Neural crest cell (in vitro differentiated cells): ENCODE data around the gene FLRT1. TPM values are rescaled to one million over a fixed set of nuclear protein-coding genes. Genes with fewer than 3 reads are reported as not detected.

Experiments
- DNase-seq: peaks from one replicate; pipeline ENCODE4 v3.0.0; 2021; ENCODE audit warnings: low read depth, mixed read lengths, low spot score
- H3K27ac Mint-ChIP-seq: one replicate; pipeline ENCODE4 v1.8.0; 2021; ENCODE audit warnings: mild to moderate bottlenecking, mixed read lengths; ENCODE audit not compliant: unreplicated experiment
- H3K27me3 Mint-ChIP-seq: 2 replicates; pipeline ENCODE4 v1.8.0; 2021; ENCODE audit warnings: low read depth, mild to moderate bottlenecking, mixed read lengths
- H3K36me3 Mint-ChIP-seq: 2 replicates; pipeline ENCODE4 v1.8.0; 2021; ENCODE audit warnings: low read depth, mild to moderate bottlenecking, mixed read lengths
- H3K4me1 Mint-ChIP-seq: 2 replicates; pipeline ENCODE4 v1.8.0; 2021; ENCODE audit warnings: mixed read lengths
- H3K4me3 Mint-ChIP-seq: one replicate; pipeline ENCODE4 v1.8.0; 2021; ENCODE audit warnings: mild to moderate bottlenecking, mixed read lengths
- H3K9me3 Mint-ChIP-seq: 2 replicates; pipeline ENCODE4 v1.8.0; 2021; ENCODE audit warnings: mixed read lengths
- CTCF ChIP-seq: fragments of 200-600 bp; sonication (generic); conservative IDR thresholded peaks from 2 replicates; pipeline ENCODE4 v1.5.0; 2021; ENCODE audit warnings: antibody characterized with exemption, mild to moderate bottlenecking
- total RNA-seq: library from RNA; stranded (reverse); gene quantifications from 2 replicates; pipeline ENCODE4 v1.2.1, GENCODE V29; 2021

FLRT1 gene
- total RNA-seq, 1 donor from 2014 or later, result 3.0 TPM

GRCh38 chr11:64011371-64011770 lies 24.4 kb upstream of the FLRT1 start:
- H3K27ac Mint-ChIP-seq, result no peak overlapping the region
- DNase-seq, result no peak
- TF ChIP-seq CTCF, result no peak
- peaks cover 24% of the 10 kb centered on the region for H3K27me3 Mint-ChIP-seq
- H3K4me1 Mint-ChIP-seq, result peaks cover 36% of the 10 kb centered on the region
- no peaks in the 10 kb centered on the region for H3K9me3 Mint-ChIP-seq
- H3K36me3 Mint-ChIP-seq, result no peaks in the 10 kb centered on the region
- H3K4me3 Mint-ChIP-seq, result no peak overlapping the region

- no peak for DNase-seq
- Mint-ChIP-seq H3K36me3 (no peaks in the 10 kb centered on the region), H3K27ac (no peak overlapping the region), H3K9me3 (no peaks in the 10 kb centered on the region), H3K4me1 (peaks cover 27% of the 10 kb centered on the region), H3K4me3 (peak overlapping the region; percentile 44), H3K27me3 (peaks cover 8% of the 10 kb centered on the region)
- no peak for TF ChIP-seq CTCF
These were observed 22.4 kb upstream of the FLRT1 start for GRCh38 chr11:64013141-64013896.

GRCh38 chr11:64014356-64014755 lies 21.4 kb upstream of the FLRT1 start:
- Mint-ChIP-seq H3K36me3 (no peaks in the 10 kb centered on the region), H3K27me3 (peaks cover 3% of the 10 kb centered on the region), H3K27ac (no peak overlapping the region), H3K4me1 (peaks cover 27% of the 10 kb centered on the region), H3K9me3 (no peaks in the 10 kb centered on the region), H3K4me3 (no peak overlapping the region)
- no peak for DNase-seq
- no peak for TF ChIP-seq CTCF

- Mint-ChIP-seq H3K27ac (peak overlapping the region; percentile 82), H3K4me3 (no peak overlapping the region), H3K9me3 (no peaks in the 10 kb centered on the region), H3K4me1 (peaks cover 27% of the 10 kb centered on the region), H3K36me3 (no peaks in the 10 kb centered on the region), H3K27me3 (peaks cover 9% of the 10 kb centered on the region)
- DNase-seq, result no peak
- TF ChIP-seq CTCF, result no peak
These were observed 20.2 kb upstream of the FLRT1 start for GRCh38 chr11:64015510-64015909.

GRCh38 chr11:64015935-64016845 lies 19.5 kb upstream of the FLRT1 start:
- H3K9me3 Mint-ChIP-seq, result no peaks in the 10 kb centered on the region
- no peak for TF ChIP-seq CTCF
- H3K4me1 Mint-ChIP-seq, result peaks cover 27% of the 10 kb centered on the region
- H3K27me3 Mint-ChIP-seq, result peaks cover 9% of the 10 kb centered on the region
- no peaks in the 10 kb centered on the region for H3K36me3 Mint-ChIP-seq
- no peak overlapping the region for H3K4me3 Mint-ChIP-seq
- H3K27ac Mint-ChIP-seq, result no peak overlapping the region
- no peak for DNase-seq
